Gastrocnemius medialis (tissue), 4 donors: ENCODE measurements around the gene EML5. TPM values are rescaled to one million over a fixed set of nuclear protein-coding genes. Genes with fewer than 3 reads are reported as not detected.

ENCODE experiments used
- ATAC-seq, 2 donors: fragments of 150-250 bp; one replicate each; pipeline ENCODE4 v1.9.1; 2016
- DNase-seq, 2 donors: peaks; one replicate each; pipeline ENCODE4 v3.0.0-alpha.2; 2019
- H3K27ac ChIP-seq, 4 donors: fragments of 200-600 bp; sonication (generic); 1 replicate in 1 of 4; 2 replicates in 3 of 4; pipeline ENCODE4 v1.5.1; 2016 to 2018; ENCODE audit warnings: mild to moderate bottlenecking in 2 of 4, moderate library complexity in 1 of 4
- H3K27me3 ChIP-seq, 3 donors: fragments of 200-600 bp; sonication (generic) in 2 of 3; 1 replicate in 1 of 3; 2 replicates in 2 of 3; pipeline versions ENCODE4 v1.5.1 to v1.6.0; 2016 to 2019; ENCODE audit warnings: mild to moderate bottlenecking in 1 of 3, moderate library complexity in 1 of 3
- H3K36me3 ChIP-seq, 2 donors: fragments of 200-600 bp; sonication (generic) in 1 of 2; one replicate each; pipeline ENCODE4 v1.5.1; 2017 to 2018
- H3K4me1 ChIP-seq, 2 donors: fragments of 200-600 bp; sonication (generic) in 1 of 2; one replicate each; pipeline ENCODE4 v1.5.1; 2016 to 2017; ENCODE audit warnings: mild to moderate bottlenecking in 2 of 2
- H3K4me3 ChIP-seq, 4 donors: fragments of 200-600 bp; sonication (generic) in 3 of 4; 1 replicate in 1 of 4; 2 replicates in 3 of 4; pipeline ENCODE4 v1.5.1; 2016 to 2019; ENCODE audit warnings: mild to moderate bottlenecking in 2 of 4
- H3K9me3 ChIP-seq, 3 donors: fragments of 200-600 bp; sonication (generic) in 2 of 3; 1 replicate in 1 of 3; 2 replicates in 2 of 3; pipeline ENCODE4 v1.5.1; 2016 to 2019
- POLR2A ChIP-seq, 2 donors: fragments of 450-650 bp; IDR thresholded peaks; one replicate each; pipeline ENCODE4 v1.6.1; 2017; ENCODE audit warnings: antibody characterized with exemption in 2 of 2, mild to moderate bottlenecking in 2 of 2, moderate library complexity in 2 of 2
- in situ Hi-C, 4 donors: fragments of 200-750 bp; cut with MboI; loops; one replicate each; pipeline versions ENCODE4 v1.15.0 to v1.8.0; 2017; ENCODE audit warnings: low sequenced_read_pairs in 4 of 4
- intact Hi-C: fragments of 100-400 bp; cut with DNase I; formaldehyde crosslinking; loops from one replicate; pipeline ENCODE4 v1.15.1; 2023; ENCODE audit warnings: low total_unique reads
- total RNA-seq, 4 donors: library from RNA; depleted of rRNA; stranded (reverse); fragments of >200 nt; gene quantifications; one replicate each; pipeline versions ENCODE4 v1.1.0 to v1.2.3, GENCODE V29; 2016
- TF ChIP-seq, protein P1 (sequence below), 5 experiments: fragments of 450-650 bp in 3 of 5; fragments of 200-600 bp in 2 of 5; sonication (generic) in 2 of 5; IDR thresholded peaks in 4 of 5; conservative IDR thresholded peaks in 1 of 5; 1 replicate in 4 of 5; 2 replicates in 1 of 5; pipeline ENCODE4 v1.5.1; 2016 to 2019; ENCODE audit warnings: antibody characterized with exemption in 5 of 5, mild to moderate bottlenecking in 3 of 5, moderate library complexity in 3 of 5

Gene EML5
- total RNA-seq, 4 donors from 2014 or later: 0.07 TPM; not detected in 3

DNA sequence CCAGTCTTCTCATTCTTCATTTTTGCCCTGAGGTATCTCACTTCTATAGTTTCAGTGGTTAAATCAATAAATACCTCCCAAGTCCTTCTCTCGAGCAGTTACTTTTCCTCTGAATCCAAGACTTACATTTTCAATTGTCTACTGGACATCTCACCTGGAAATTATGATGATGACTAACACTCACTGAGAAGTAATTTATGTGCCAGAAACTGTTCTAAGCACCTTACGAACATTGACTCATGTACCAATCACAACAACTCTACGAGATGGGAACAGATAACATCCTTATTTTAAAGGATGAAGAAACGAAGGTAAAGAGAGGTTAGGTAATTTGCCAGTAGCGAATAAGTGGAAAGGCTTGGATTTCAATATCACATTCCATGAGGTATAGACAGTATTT is 94.1 kb downstream of the EML5 start:
- no peak for ATAC-seq

DNA sequence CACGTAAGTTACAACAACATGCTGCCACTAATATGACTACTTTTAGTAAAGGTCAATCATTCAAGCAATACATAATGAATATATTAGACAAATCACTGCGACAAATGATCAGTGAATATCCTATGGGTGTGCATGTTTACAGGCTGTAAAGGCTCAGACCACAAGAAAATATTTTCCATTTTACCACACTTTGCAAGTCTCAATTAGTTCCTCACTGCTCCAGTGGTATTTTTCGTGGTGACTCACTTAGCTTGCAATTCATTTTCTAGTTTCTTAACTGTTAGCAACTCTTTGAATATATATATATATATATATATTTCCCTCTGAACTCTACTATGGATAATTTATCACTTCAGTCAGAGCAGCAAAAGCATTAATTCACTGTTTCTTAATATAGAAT is 96.9 kb downstream of the EML5 start:
- no peaks in the 10 kb centered on the region for H3K36me3 ChIP-seq
- no peak for TF ChIP-seq POLR2A (IDR thresholded peaks at IDR 0.05)
- TF ChIP-seq, protein P1, sequence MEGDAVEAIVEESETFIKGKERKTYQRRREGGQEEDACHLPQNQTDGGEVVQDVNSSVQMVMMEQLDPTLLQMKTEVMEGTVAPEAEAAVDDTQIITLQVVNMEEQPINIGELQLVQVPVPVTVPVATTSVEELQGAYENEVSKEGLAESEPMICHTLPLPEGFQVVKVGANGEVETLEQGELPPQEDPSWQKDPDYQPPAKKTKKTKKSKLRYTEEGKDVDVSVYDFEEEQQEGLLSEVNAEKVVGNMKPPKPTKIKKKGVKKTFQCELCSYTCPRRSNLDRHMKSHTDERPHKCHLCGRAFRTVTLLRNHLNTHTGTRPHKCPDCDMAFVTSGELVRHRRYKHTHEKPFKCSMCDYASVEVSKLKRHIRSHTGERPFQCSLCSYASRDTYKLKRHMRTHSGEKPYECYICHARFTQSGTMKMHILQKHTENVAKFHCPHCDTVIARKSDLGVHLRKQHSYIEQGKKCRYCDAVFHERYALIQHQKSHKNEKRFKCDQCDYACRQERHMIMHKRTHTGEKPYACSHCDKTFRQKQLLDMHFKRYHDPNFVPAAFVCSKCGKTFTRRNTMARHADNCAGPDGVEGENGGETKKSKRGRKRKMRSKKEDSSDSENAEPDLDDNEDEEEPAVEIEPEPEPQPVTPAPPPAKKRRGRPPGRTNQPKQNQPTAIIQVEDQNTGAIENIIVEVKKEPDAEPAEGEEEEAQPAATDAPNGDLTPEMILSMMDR (IDR thresholded peaks at IDR 0.05 in 4 of 5, conservative IDR thresholded peaks at IDR 0.05 in 1 of 5): no peak
- no peak overlapping the region for H3K27ac ChIP-seq
- ATAC-seq (no peak), DNase-seq (no peak)
- H3K4me3 ChIP-seq: no peak overlapping the region
- H3K4me1 ChIP-seq: no peaks in the 10 kb centered on the region
- H3K27me3 ChIP-seq: no peaks in the 10 kb centered on the region
- H3K9me3 ChIP-seq: no peaks in the 10 kb centered on the region
- in situ Hi-C loops: no loop called here
- intact Hi-C loops: no loop called here

More for the DNA sequence above, 94.1 kb downstream of the EML5 start:
- intact Hi-C loops (no loop called here), in situ Hi-C loops (no loop called here)
- TF ChIP-seq POLR2A (IDR thresholded peaks at IDR 0.05): no peak
- TF ChIP-seq, protein P1 (IDR thresholded peaks at IDR 0.05 in 4 of 5, conservative IDR thresholded peaks at IDR 0.05 in 1 of 5): no peak
- no peak overlapping the region for H3K4me3 ChIP-seq
- DNase-seq: no peak
- no peaks in the 10 kb centered on the region for H3K9me3 ChIP-seq
- no peaks in the 10 kb centered on the region for H3K4me1 ChIP-seq
- H3K27me3 ChIP-seq: no peaks in the 10 kb centered on the region
- no peak overlapping the region for H3K27ac ChIP-seq
- H3K36me3 ChIP-seq: no peaks in the 10 kb centered on the region

DNA sequence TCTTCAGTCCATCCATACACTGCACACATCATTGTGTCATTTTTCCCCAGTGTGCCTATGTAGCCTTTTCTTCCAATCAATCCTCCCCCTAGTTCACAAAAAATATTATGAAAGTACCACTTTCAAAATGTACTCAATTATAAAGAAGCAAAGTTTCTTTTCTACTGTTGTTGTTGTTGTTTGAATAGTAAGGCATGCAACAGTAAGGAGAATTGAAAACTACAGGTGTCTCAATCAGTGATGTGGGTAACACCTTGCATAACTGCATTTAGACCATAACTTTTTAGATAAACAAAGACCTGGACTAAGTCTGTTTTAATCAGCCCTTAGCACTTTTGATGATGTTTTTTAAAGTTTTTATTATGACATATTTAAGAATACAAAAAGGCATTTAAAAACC is 104.4 kb downstream of the EML5 start:
- Histone ChIP-seq H3K9me3 (no peaks in the 10 kb centered on the region), H3K36me3 (no peaks in the 10 kb centered on the region), H3K4me3 (no peak overlapping the region), H3K27ac (no peak overlapping the region), H3K4me1 (no peaks in the 10 kb centered on the region), H3K27me3 (no peaks in the 10 kb centered on the region)
- ATAC-seq (no peak), DNase-seq (no peak)
- TF ChIP-seq, protein P1 (IDR thresholded peaks at IDR 0.05 in 4 of 5, conservative IDR thresholded peaks at IDR 0.05 in 1 of 5): no peak
- no peak for TF ChIP-seq POLR2A (IDR thresholded peaks at IDR 0.05)
- intact Hi-C loops (no loop called here), in situ Hi-C loops (no loop called here)

DNA sequence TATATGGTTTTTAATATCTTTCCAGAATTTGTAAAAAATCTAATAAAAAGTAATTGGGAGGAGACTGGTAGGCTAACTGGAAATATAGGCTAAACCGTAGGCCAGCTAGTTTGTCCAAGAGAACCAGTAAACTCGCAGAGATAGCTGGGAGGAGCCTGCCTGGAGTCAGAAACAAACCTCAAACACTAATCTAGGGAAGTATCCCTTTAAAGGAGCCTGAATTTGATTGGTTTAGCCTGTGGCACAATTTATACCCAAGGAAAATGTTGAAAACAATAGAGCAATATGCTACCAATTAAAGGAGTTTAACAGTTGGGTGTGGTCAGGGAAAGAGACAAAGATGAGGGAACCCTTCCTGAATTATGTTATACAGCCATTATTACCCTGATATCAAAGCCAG is 109.6 kb downstream of the EML5 start:
- Histone ChIP-seq H3K36me3 (no peaks in the 10 kb centered on the region), H3K4me1 (no peaks in the 10 kb centered on the region), H3K4me3 (no peak overlapping the region), H3K27me3 (no peaks in the 10 kb centered on the region), H3K27ac (no peak overlapping the region), H3K9me3 (no peaks in the 10 kb centered on the region)
- intact Hi-C loops: no loop called here
- TF ChIP-seq POLR2A (IDR thresholded peaks at IDR 0.05): no peak
- TF ChIP-seq, protein P1 (IDR thresholded peaks at IDR 0.05 in 4 of 5, conservative IDR thresholded peaks at IDR 0.05 in 1 of 5): no peak
- in situ Hi-C loops: no loop called here
- no peak for DNase-seq
- ATAC-seq: no peak

DNA sequence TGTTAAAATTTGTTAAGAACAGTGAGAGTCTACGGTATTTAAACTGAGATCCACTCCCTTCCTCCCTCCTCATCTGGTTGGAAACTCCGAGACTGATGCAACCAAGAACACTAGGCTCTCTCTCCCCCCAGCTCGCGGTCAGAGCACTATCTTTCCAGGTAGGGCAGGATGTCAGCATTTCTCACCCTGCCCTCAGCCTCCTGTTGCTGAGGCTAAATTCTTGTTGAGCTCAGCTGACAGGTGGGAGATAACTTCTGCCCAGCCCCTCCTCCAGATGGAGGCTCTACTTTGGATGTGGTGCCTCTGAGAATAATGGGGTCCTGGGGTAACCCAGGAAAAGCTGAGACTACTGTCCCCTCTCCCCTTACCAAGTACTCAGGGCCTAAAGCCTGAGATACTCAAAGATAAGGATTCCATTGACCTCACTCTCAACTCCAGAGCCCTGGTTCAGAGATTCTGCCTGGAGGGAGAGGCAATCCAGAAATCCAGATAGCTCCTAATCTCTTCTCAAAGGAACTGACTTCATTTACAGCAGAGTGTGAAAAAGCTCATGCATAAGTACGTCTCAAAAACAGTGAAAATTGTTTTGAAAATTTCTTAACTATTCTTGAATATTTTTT is 110.1 kb downstream of the EML5 start:
- Histone ChIP-seq H3K9me3 (no peaks in the 10 kb centered on the region), H3K27ac (no peak overlapping the region), H3K4me1 (no peaks in the 10 kb centered on the region), H3K4me3 (no peak overlapping the region), H3K27me3 (no peaks in the 10 kb centered on the region), H3K36me3 (no peaks in the 10 kb centered on the region)
- ATAC-seq (no peak), DNase-seq (no peak)
- intact Hi-C loops: no loop called here
- in situ Hi-C loops: no loop called here
- TF ChIP-seq, protein P1 (IDR thresholded peaks at IDR 0.05 in 4 of 5, conservative IDR thresholded peaks at IDR 0.05 in 1 of 5): no peak
- no peak for TF ChIP-seq POLR2A (IDR thresholded peaks at IDR 0.05)
